Smooth muscle cell (in vitro differentiated cells): ENCODE measurements around the gene TNN. TPM values are rescaled to one million over a fixed set of nuclear protein-coding genes. Genes with fewer than 3 reads are reported as not detected.

Experiments used
- DNase-seq: peaks from one replicate; lab custom pipeline; 2025; ENCODE audit not compliant: unreplicated experiment; lab: John Stamatoyannopoulos, UW
- H2AFZ ChIP-seq: fragments of 200-600 bp; sonication (generic); 2 replicates; pipeline ENCODE4 v1.6.0; 2016; ENCODE audit warnings: antibody characterized with exemption, low read depth, mild to moderate bottlenecking
- H3F3A ChIP-seq: fragments of 200-600 bp; sonication (generic); 2 replicates; pipeline ENCODE4 v1.6.0; 2017; ENCODE audit warnings: antibody characterized with exemption, low read depth
- H3K27ac ChIP-seq: fragments of 200-600 bp; sonication (generic); 2 replicates; pipeline ENCODE4 v1.5.1; 2016; ENCODE audit warnings: low read depth, mild to moderate bottlenecking
- H3K27me3 ChIP-seq: fragments of 200-600 bp; sonication (generic); 2 replicates; pipeline ENCODE4 v1.6.1; 2016; ENCODE audit warnings: low read depth, mild to moderate bottlenecking
- H3K36me3 ChIP-seq: fragments of 200-600 bp; sonication (generic); 2 replicates; pipeline ENCODE4 v1.5.1; 2016; ENCODE audit warnings: low read depth
- H3K4me1 ChIP-seq: fragments of 200-600 bp; sonication (generic); 2 replicates; pipeline ENCODE4 v1.5.1; 2016; ENCODE audit warnings: low read depth
- H3K4me2 ChIP-seq: fragments of 200-600 bp; sonication (generic); 2 replicates; pipeline ENCODE4 v1.6.0; 2016; ENCODE audit warnings: mild to moderate bottlenecking
- H3K4me3 ChIP-seq: fragments of 200-600 bp; sonication (generic); 2 replicates; pipeline ENCODE4 v1.5.1; 2016; ENCODE audit warnings: mild to moderate bottlenecking
- H3K79me2 ChIP-seq: fragments of 200-600 bp; sonication (generic); 2 replicates; pipeline ENCODE4 v1.6.0; 2016; ENCODE audit warnings: low read depth, mild to moderate bottlenecking
- H3K9ac ChIP-seq: fragments of 200-600 bp; sonication (generic); 2 replicates; pipeline ENCODE4 v1.6.0; 2016; ENCODE audit warnings: low read depth
- H3K9me3 ChIP-seq: fragments of 200-600 bp; sonication (generic); replicated peaks from 2 replicates; pipeline ENCODE4 v1.5.1; 2016; ENCODE audit warnings: low read depth
- H4K20me1 ChIP-seq: fragments of 200-600 bp; sonication (generic); 2 replicates; pipeline ENCODE4 v1.6.0; 2016; ENCODE audit warnings: low read depth
- WGBS: methylation state at CpG from one replicate; pipeline ENCODE4 v1.1.7; 2016; ENCODE audit warnings: low lambda C conversion rate; 5-methylcytosine and 5-hydroxymethylcytosine counted together
- polyA plus RNA-seq: library from polyadenylated mRNA; unstranded; fragments of >200 nt; fragmentation: Nextera tagmentation; extraction: Ambion mirVana; gene quantifications from 2 replicates; pipeline ENCODE4 v1.2.1, GENCODE V29; 2016
- total RNA-seq: library from RNA; depleted of rRNA; stranded (reverse); fragments of >200 nt; gene quantifications from 2 replicates; pipeline ENCODE4 v1.2.3, GENCODE V29; 2014
- TF ChIP-seq, protein P1 (sequence below): fragments of 200-600 bp; sonication (generic); IDR thresholded peaks from 2 replicates; pipeline ENCODE4 v1.5.1; 2017; ENCODE audit warnings: borderline replicate concordance, mild to moderate bottlenecking, antibody characterized with exemption; ENCODE audit not compliant: insufficient read depth, poor library complexity, severe bottlenecking

Gene TNN
- total and polyA plus RNA-seq, 2 experiments from 2014 or later = 0.72 to 0.86 TPM

DNA sequence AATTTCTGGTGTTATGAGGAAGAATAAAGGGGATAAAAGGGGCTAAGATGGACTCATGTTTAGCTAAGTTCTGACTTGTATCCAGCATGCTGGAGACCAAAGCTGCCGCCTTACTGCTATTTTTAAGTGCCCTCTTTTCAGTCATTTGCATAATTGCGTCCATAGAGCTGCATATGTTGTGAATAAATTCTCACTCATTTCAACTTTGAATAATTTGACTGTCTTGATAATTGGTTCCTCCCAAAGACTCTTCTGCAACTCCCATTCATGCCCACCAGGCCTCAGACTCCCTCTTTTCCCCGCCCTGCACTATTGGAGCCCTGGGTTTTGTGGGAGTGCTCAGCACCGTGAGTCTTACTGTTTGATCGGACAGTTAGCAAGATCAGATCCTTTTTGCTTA, 79.9 kb downstream of the TNN start:
- Histone ChIP-seq H3K79me2 (no peaks in the 10 kb centered on the region), H3K9me3 (no peaks in the 10 kb centered on the region), H2AFZ (no peak overlapping the region), H3K9ac (no peak overlapping the region), H3K27ac (no peak overlapping the region), H3K4me1 (no peaks in the 10 kb centered on the region), H3K27me3 (peaks cover 24% of the 10 kb centered on the region), H3K4me2 (no peak overlapping the region), H3K4me3 (no peak overlapping the region), H4K20me1 (no peaks in the 10 kb centered on the region), H3F3A (no peaks in the 10 kb centered on the region), H3K36me3 (no peaks in the 10 kb centered on the region)
- TF ChIP-seq, protein P1, sequence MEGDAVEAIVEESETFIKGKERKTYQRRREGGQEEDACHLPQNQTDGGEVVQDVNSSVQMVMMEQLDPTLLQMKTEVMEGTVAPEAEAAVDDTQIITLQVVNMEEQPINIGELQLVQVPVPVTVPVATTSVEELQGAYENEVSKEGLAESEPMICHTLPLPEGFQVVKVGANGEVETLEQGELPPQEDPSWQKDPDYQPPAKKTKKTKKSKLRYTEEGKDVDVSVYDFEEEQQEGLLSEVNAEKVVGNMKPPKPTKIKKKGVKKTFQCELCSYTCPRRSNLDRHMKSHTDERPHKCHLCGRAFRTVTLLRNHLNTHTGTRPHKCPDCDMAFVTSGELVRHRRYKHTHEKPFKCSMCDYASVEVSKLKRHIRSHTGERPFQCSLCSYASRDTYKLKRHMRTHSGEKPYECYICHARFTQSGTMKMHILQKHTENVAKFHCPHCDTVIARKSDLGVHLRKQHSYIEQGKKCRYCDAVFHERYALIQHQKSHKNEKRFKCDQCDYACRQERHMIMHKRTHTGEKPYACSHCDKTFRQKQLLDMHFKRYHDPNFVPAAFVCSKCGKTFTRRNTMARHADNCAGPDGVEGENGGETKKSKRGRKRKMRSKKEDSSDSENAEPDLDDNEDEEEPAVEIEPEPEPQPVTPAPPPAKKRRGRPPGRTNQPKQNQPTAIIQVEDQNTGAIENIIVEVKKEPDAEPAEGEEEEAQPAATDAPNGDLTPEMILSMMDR = no peak
- 94% methylated on average over 5 of the region's 5 CpGs for WGBS
- no peak for DNase-seq

DNA sequence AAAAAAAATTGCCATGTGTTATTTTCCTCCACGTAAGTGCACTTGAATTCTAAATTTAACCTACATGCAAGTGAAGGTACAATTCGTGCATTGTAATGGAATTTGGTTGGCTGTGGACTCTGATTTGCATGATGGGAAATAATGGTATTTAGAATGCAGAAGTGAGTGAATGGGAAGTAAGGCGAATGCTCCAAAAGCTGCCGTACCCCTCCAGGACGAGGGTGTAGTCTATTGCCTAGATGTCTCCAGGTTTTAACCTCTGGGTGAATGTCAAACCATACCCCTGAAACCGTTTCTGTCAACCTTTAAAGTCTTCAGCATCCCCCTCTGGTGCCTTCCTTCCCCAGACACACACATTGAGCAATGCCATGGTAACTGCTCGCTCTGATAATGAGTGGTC, 80.4 kb downstream of the TNN start:
- 87% methylated on average over 7 of the region's 7 CpGs for WGBS
- Histone ChIP-seq H3K9me3 (no peaks in the 10 kb centered on the region), H3F3A (no peaks in the 10 kb centered on the region), H3K36me3 (no peaks in the 10 kb centered on the region), H3K4me2 (no peak overlapping the region), H3K4me1 (no peaks in the 10 kb centered on the region), H2AFZ (no peak overlapping the region), H3K4me3 (no peak overlapping the region), H3K79me2 (no peaks in the 10 kb centered on the region), H3K27me3 (peaks cover 29% of the 10 kb centered on the region), H3K27ac (no peak overlapping the region), H4K20me1 (no peaks in the 10 kb centered on the region), H3K9ac (no peak overlapping the region)
- TF ChIP-seq, protein P1 = no peak
- no peak for DNase-seq

DNA sequence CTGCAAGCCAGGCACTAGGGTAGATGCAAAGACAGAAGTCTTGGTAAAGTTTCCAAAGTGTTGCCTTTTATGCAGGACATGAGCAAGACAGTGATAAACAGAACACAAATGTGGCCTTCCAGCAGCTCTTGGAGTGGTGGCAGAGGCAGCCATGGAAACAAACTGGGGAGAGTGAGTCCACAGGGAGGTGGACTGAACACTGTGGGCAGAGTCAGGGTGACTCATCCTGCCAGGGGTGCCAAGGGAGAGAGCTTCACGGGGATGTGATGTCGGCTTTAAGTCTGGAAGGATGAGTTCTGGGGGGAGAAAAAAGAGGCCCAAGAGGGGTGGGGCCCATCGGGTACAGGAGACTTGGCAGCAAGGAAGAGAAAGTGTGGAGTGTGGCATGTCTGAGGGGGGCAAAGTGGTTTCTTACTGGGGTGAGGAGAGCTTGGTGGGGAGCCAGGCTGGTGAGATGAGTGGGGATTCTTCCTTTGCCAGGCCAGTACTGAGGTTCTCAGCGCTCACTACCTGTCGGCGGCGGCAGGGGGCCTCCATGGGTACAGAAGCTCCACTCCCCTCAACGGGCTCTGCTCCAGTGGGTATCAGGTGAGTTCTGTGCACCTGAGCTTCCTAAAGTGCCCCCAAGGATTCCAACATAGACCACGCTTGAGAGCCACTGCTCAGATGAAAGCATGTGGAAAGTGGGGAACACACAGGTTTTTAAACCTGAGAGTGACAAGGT, 83.1 kb downstream of the TNN start:
- H3F3A ChIP-seq = no peaks in the 10 kb centered on the region
- H3K4me1 ChIP-seq = no peaks in the 10 kb centered on the region
- no peaks in the 10 kb centered on the region for H4K20me1 ChIP-seq
- no peak overlapping the region for H3K27ac ChIP-seq
- peaks cover 32% of the 10 kb centered on the region for H3K27me3 ChIP-seq
- H2AFZ ChIP-seq = no peak overlapping the region
- no peak overlapping the region for H3K4me2 ChIP-seq
- H3K9me3 ChIP-seq = no peaks in the 10 kb centered on the region
- TF ChIP-seq, protein P1 = no peak
- DNase-seq = no peak
- no peaks in the 10 kb centered on the region for H3K79me2 ChIP-seq
- no peak overlapping the region for H3K9ac ChIP-seq
- no peaks in the 10 kb centered on the region for H3K36me3 ChIP-seq
- no peak overlapping the region for H3K4me3 ChIP-seq
- 79% methylated on average over 9 of the region's 9 CpGs for WGBS

DNA sequence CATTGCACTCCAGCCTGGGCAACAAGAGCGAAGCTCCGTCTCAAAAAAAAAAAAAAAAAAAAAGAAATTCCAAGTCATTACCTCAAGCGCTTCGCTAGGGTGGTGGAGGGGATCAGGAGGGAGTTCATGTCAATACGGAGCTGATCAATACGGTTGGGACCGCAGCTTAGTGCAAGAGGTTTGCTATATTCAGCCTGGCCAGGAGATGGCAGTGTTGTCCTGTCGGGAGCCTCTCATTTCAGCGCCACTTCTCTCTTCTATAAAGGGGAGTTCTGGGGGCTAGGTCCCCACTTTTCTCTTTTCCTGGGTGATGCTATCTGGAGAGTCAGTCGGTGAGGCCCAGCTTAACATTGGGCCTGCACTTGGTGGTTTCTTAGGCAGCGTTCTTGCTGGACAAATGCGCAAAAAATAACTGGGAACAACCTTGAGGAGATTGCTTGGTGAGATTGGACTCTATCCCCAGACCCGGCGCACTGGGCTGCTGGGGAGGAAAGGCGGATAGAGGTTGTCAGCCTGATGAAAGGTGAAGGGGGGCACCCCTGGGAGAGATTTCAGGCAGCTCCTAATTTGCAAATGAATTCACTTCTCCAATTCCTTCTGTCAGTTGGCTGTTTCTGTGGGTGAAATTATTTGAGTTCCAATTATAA, 84.5 kb downstream of the TNN start:
- Histone ChIP-seq H3K36me3 (no peaks in the 10 kb centered on the region), H3K4me3 (no peak overlapping the region), H3K79me2 (no peaks in the 10 kb centered on the region), H3K27me3 (peaks cover 32% of the 10 kb centered on the region), H3K9ac (no peak overlapping the region), H4K20me1 (no peaks in the 10 kb centered on the region), H3K9me3 (no peaks in the 10 kb centered on the region), H3K27ac (no peak overlapping the region), H3F3A (no peaks in the 10 kb centered on the region), H3K4me1 (no peaks in the 10 kb centered on the region), H2AFZ (no peak overlapping the region), H3K4me2 (peak overlapping the region; percentile 76)
- no peak for DNase-seq
- WGBS = 11% methylated on average over 15 of the region's 15 CpGs
- TF ChIP-seq, protein P1 = peak; percentile 85
